B cell (primary cell): ENCODE results near the gene EPM2A. TPM values are rescaled to one million over a fixed set of nuclear protein-coding genes. Genes with fewer than 3 reads are reported as not detected.

Experiments used
- ATAC-seq: fragments of 200-7000 bp; cut with Tn5 transposase; one replicate; pipeline ENCODE4 v1.10.0; 2021; ENCODE audit warnings: low read depth, mild to moderate bottlenecking, moderate number of reproducible peaks, moderate library complexity
- CTCF ChIA-PET: fragments of 350-600 bp; sonication (Branson Sonifier 250); formaldehyde crosslinking; loops from one replicate; lab custom pipeline; 2021; ENCODE audit warnings: antibody characterized with exemption, inconsistent platforms; lab: Charles Lee
- POLR2A ChIA-PET: fragments of 350-600 bp; sonication (Branson Sonifier 250); formaldehyde crosslinking; loops from one replicate; lab custom pipeline; 2021; ENCODE audit warnings: antibody characterized with exemption; lab: Charles Lee
- DNase-seq: peaks from one replicate; pipeline ENCODE4 v3.0.0; 2013
- H2AFZ ChIP-seq: 2 replicates; pipeline ENCODE4 v1.6.1; 2012; ENCODE audit warnings: mild to moderate bottlenecking, low read depth, low read length; ENCODE audit not compliant: insufficient read depth, poor library complexity, severe bottlenecking
- H3K27ac ChIP-seq, 2 donors: 1 replicate in 1 of 2; 2 replicates in 1 of 2; pipeline ENCODE4 v1.5.1; 2012 to 2013; ENCODE audit warnings: low read length in 2 of 2, mild to moderate bottlenecking in 2 of 2, moderate library complexity in 1 of 2
- H3K27me3 ChIP-seq, 4 experiments: fragments of 200-600 bp in 1 of 4; sonication (generic) in 1 of 4; replicated peaks in 1 of 4; 1 replicate in 2 of 4; 2 replicates in 2 of 4; pipeline versions ENCODE4 v1.6.1 to v1.7.0; 2013 to 2016; ENCODE audit warnings: low read length in 3 of 4, mild to moderate bottlenecking in 2 of 4, mixed read lengths in 1 of 4, moderate library complexity in 1 of 4; ENCODE audit not compliant: insufficient read depth in 4 of 4, control insufficient read depth in 3 of 4; ENCODE audit errors: control extremely low read depth in 1 of 4
- H3K36me3 ChIP-seq, 2 experiments: replicated peaks in 1 of 2; 1 replicate in 1 of 2; 2 replicates in 1 of 2; pipeline versions ENCODE4 v1.6.1 to v1.7.1; 2013; ENCODE audit warnings: low read length in 1 of 2; ENCODE audit not compliant: insufficient read depth in 2 of 2, control insufficient read depth in 1 of 2; ENCODE audit errors: control extremely low read depth in 1 of 2, extremely low read depth in 1 of 2
- H3K4me1 ChIP-seq, 2 donors: fragments of 200-600 bp in 1 of 2; sonication (generic) in 1 of 2; 1 replicate in 1 of 2; 2 replicates in 1 of 2; pipeline versions ENCODE4 v1.5.1 to v1.6.1; 2013 to 2017; ENCODE audit warnings: low read length in 2 of 2; ENCODE audit not compliant: control insufficient read depth in 2 of 2, insufficient read depth in 2 of 2
- H3K4me2 ChIP-seq: replicated peaks from 2 replicates; pipeline ENCODE3; 2012; ENCODE audit warnings: mild to moderate bottlenecking, low read depth, low read length; ENCODE audit not compliant: poor library complexity, severe bottlenecking
- H3K4me3 ChIP-seq, 5 experiments: fragments of 200-600 bp in 1 of 5; sonication (generic) in 1 of 5; 1 replicate in 3 of 5; 2 replicates in 2 of 5; pipeline versions ENCODE4 v1.5.1 to v1.7.0; 2011 to 2016; ENCODE audit warnings: low read length in 4 of 5, mild to moderate bottlenecking in 4 of 5, low read depth in 2 of 5, control low read depth in 1 of 5, moderate library complexity in 1 of 5; ENCODE audit not compliant: insufficient read depth in 1 of 5; ENCODE audit errors: control extremely low read depth in 1 of 5, extremely low read depth in 1 of 5
- H3K79me2 ChIP-seq: fragments of 200-600 bp; sonication (generic); one replicate; pipeline ENCODE4 v1.6.0; 2016; ENCODE audit warnings: low read length; ENCODE audit not compliant: control insufficient read depth, insufficient read depth
- H3K9ac ChIP-seq: fragments of 200-600 bp; sonication (generic); 2 replicates; pipeline ENCODE4 v1.6.1; 2017; ENCODE audit warnings: mild to moderate bottlenecking, low read length, moderate library complexity
- H3K9me3 ChIP-seq, 3 donors: one replicate each; pipeline versions ENCODE4 v1.6.1 to v1.7.1; 2013; ENCODE audit warnings: low read length in 2 of 3; ENCODE audit not compliant: control insufficient read depth in 2 of 3, insufficient read depth in 1 of 3; ENCODE audit errors: control extremely low read depth in 1 of 3
- H4K20me1 ChIP-seq: 2 replicates; pipeline ENCODE4 v1.6.0; 2012; ENCODE audit warnings: mild to moderate bottlenecking, low read length; ENCODE audit not compliant: insufficient read depth, control insufficient read depth, poor library complexity, severe bottlenecking
- H3K27ac Mint-ChIP-seq: one replicate; pipeline ENCODE4 v1.8.0; 2021; ENCODE audit warnings: mixed read lengths
- H3K27me3 Mint-ChIP-seq: one replicate; pipeline ENCODE4 v1.8.0; 2021; ENCODE audit warnings: mixed read lengths
- H3K4me1 Mint-ChIP-seq: one replicate; pipeline ENCODE4 v1.8.0; 2021; ENCODE audit warnings: mixed read lengths
- H3K4me3 Mint-ChIP-seq: one replicate; pipeline ENCODE4 v1.8.0; 2021; ENCODE audit warnings: mixed read lengths
- H3K9me3 Mint-ChIP-seq: one replicate; pipeline ENCODE4 v1.8.0; 2022; ENCODE audit warnings: mixed read lengths; ENCODE audit not compliant: insufficient read depth
- EZH2 ChIP-seq: IDR thresholded peaks from 2 replicates; pipeline ENCODE4 v1.6.1; 2012; ENCODE audit warnings: borderline replicate concordance, low read depth, mild to moderate bottlenecking, moderate library complexity, low read length; ENCODE audit not compliant: insufficient read depth, poor library complexity, severe bottlenecking
- WGBS: methylation state at CpG from one replicate; pipeline ENCODE4 v1.1.5; 2013; ENCODE audit warnings: missing lambda C conversion rate; ENCODE audit not compliant: insufficient coverage; 5-methylcytosine and 5-hydroxymethylcytosine counted together
- intact Hi-C: fragments of 100-400 bp; cut with micrococcal nuclease; formaldehyde crosslinking; loops from one replicate; pipeline ENCODE4 v1.10.0; 2022
- polyA plus RNA-seq: library from polyadenylated mRNA; depleted of rRNA; stranded (reverse); fragments of >200 nt; gene quantifications from 2 replicates; pipeline ENCODE4 v1.2.3, GENCODE V29; 2012
- total RNA-seq, 2 donors: library from RNA; stranded (reverse); fragments of 120-200 nt in 1 of 2; gene quantifications; 1 replicate in 1 of 2; 2 replicates in 1 of 2; pipeline versions ENCODE4 v1.2.3 to v1.2.4, GENCODE V29; 2013 to 2022
- TF ChIP-seq, protein P1 (sequence below): fragments of 200-600 bp; IDR thresholded peaks from one replicate; pipeline ENCODE4 v1.8.0; 2022; ENCODE audit warnings: antibody characterized with exemption, mild to moderate bottlenecking

The EPM2A gene
- total and polyA plus RNA-seq, 2 donors (not counting 1 experiment from before 2014, with no cell fraction given): 6.2 to 17.0 TPM

DNA sequence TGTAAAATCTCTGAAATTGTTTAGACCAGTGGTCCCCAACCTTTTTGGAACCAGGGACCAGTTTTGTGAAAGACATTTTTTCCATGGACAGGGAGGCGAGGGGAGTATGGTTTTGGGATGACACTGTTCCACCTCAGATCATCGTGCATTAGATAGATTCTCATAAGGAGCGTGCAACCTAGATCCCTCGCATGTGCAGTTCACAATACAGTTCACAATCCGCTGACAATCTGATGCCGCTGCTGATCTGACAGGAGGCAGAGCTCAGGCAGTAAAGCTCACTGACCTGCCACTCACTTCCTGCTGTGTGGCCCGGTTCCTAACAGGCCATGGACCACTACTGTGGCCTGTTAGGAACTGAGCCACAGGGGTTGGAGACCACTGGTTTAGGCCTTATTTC lies 115.2 kb downstream of the EPM2A start:
- Histone ChIP-seq H3K4me2 (no peak overlapping the region), H3K36me3 (no peaks in the 10 kb centered on the region), H3K4me3 (no peak overlapping the region), H3K27ac (no peak overlapping the region), H2AFZ (no peak overlapping the region), H4K20me1 (no peaks in the 10 kb centered on the region), H3K9me3 (peaks cover 0 to 10% (median 8%) of the 10 kb centered on the region in 3 donors), H3K79me2 (no peaks in the 10 kb centered on the region), H3K27me3 (no peaks in the 10 kb centered on the region), H3K9ac (no peak overlapping the region), H3K4me1 (no peaks in the 10 kb centered on the region)
- TF ChIP-seq, protein P1, sequence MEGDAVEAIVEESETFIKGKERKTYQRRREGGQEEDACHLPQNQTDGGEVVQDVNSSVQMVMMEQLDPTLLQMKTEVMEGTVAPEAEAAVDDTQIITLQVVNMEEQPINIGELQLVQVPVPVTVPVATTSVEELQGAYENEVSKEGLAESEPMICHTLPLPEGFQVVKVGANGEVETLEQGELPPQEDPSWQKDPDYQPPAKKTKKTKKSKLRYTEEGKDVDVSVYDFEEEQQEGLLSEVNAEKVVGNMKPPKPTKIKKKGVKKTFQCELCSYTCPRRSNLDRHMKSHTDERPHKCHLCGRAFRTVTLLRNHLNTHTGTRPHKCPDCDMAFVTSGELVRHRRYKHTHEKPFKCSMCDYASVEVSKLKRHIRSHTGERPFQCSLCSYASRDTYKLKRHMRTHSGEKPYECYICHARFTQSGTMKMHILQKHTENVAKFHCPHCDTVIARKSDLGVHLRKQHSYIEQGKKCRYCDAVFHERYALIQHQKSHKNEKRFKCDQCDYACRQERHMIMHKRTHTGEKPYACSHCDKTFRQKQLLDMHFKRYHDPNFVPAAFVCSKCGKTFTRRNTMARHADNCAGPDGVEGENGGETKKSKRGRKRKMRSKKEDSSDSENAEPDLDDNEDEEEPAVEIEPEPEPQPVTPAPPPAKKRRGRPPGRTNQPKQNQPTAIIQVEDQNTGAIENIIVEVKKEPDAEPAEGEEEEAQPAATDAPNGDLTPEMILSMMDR: no peak
- no peak for TF ChIP-seq EZH2
- intact Hi-C loops: no loop called here
- Mint-ChIP-seq H3K27ac (no peak overlapping the region), H3K4me1 (peaks cover 3% of the 10 kb centered on the region), H3K27me3 (no peaks in the 10 kb centered on the region), H3K9me3 (peaks cover 8% of the 10 kb centered on the region), H3K4me3 (no peak overlapping the region)
- ChIA-PET CTCF (interaction anchor here (0.9 kb wide), 1 partner anchor 13 kb away, joined by 4 read pairs; no protein-coding TSS in a partner anchor), POLR2A (no interaction called here)
- ATAC-seq (no peak), DNase-seq (no peak)
- 96% methylated on average over 7 of the region's 7 CpGs for WGBS

DNA sequence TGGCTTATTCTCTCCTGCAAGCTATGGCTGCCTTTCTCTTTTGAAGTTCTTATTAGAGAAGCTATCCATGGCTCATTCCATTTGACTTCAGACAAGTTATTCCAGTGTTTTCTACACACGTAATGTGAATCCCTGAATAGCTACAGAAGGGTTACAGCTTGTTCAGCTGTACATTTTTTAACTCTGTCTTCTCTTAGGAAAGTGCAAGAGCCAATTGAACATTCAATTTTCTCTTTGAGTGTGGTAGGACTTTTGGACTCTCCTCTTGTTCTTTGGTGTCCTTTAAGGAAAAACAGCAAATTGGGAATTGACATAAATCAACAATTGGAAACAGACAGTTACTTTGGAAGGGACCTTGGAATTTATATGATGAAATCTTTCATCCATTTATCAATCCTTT lies 125.8 kb downstream of the EPM2A start:
- ChIA-PET POLR2A (no interaction called here), CTCF (interaction anchor here (1.3 kb wide), 1 partner anchor 25 kb away, joined by 4 read pairs; no protein-coding TSS in a partner anchor)
- Mint-ChIP-seq H3K27ac (no peak overlapping the region), H3K27me3 (no peaks in the 10 kb centered on the region), H3K9me3 (no peaks in the 10 kb centered on the region), H3K4me1 (no peaks in the 10 kb centered on the region), H3K4me3 (no peak overlapping the region)
- no peak overlapping the region for H3K9ac ChIP-seq
- no peak overlapping the region for H2AFZ ChIP-seq
- no peaks in the 10 kb centered on the region for H3K79me2 ChIP-seq
- no peak overlapping the region for H3K27ac ChIP-seq
- ATAC-seq (no peak), DNase-seq (no peak)
- H3K27me3 ChIP-seq: no peaks in the 10 kb centered on the region
- intact Hi-C loops: no loop called here
- no CpG with 5 or more reads among the region's 1 CpG for WGBS
- no peaks in the 10 kb centered on the region for H3K9me3 ChIP-seq
- no peaks in the 10 kb centered on the region for H4K20me1 ChIP-seq
- no peak overlapping the region for H3K4me3 ChIP-seq
- no peaks in the 10 kb centered on the region for H3K36me3 ChIP-seq
- TF ChIP-seq, protein P1: no peak
- TF ChIP-seq EZH2: no peak
- no peaks in the 10 kb centered on the region for H3K4me1 ChIP-seq
- no peak overlapping the region for H3K4me2 ChIP-seq
